ENCODE measurements around the gene IPO11. TPM values are rescaled to one million over a fixed set of nuclear protein-coding genes. Genes with fewer than 3 reads are reported as not detected.
A peak's percentile ranks its signal among the peaks of the same experiment; 100 is the strongest.

Gene IPO11
- total and polyA plus RNA-seq, 2 of the 13 experiments (the other 11 are each of a cell fraction or from before 2014, with no cell fraction given): 13.9 to 24.4 TPM

DNA sequence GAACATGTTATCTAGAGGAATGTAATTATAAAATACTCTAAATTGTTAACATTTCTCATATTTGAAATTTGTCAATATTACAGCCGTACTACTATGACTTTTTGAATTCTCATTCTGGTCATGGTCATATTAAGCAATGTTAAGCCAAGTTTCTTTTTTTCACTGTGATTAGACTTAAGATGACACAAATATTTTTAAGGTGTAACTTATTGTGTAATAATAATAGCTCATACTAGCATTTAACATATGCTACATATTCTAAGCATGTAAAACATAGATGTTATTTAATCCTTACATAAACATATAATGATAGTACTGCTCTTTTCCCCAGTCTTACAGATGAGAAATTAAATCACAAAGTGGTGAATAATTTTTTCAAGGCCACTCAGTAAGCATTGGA, 130.2 kb downstream of the IPO11 start:
- no peak for TF ChIP-seq DPF2 (CRISPR knock-in tag; IDR thresholded peaks at IDR 0.05; ENCODE audit: borderline replicate concordance, low read depth)
- no peak for TF ChIP-seq YY1 (IDR thresholded peaks at IDR 0.05; ENCODE audit: insufficient read depth, insufficient replicate concordance, low read depth, low read length)
- no peak for TF ChIP-seq MAZ (IDR thresholded peaks at IDR 0.05; ENCODE audit: borderline replicate concordance, low read depth, low read length)
- no peak for TF ChIP-seq MAZ (CRISPR knock-in tag; IDR thresholded peaks at IDR 0.05; ENCODE audit: low read depth)
- TF ChIP-seq, protein P1, sequence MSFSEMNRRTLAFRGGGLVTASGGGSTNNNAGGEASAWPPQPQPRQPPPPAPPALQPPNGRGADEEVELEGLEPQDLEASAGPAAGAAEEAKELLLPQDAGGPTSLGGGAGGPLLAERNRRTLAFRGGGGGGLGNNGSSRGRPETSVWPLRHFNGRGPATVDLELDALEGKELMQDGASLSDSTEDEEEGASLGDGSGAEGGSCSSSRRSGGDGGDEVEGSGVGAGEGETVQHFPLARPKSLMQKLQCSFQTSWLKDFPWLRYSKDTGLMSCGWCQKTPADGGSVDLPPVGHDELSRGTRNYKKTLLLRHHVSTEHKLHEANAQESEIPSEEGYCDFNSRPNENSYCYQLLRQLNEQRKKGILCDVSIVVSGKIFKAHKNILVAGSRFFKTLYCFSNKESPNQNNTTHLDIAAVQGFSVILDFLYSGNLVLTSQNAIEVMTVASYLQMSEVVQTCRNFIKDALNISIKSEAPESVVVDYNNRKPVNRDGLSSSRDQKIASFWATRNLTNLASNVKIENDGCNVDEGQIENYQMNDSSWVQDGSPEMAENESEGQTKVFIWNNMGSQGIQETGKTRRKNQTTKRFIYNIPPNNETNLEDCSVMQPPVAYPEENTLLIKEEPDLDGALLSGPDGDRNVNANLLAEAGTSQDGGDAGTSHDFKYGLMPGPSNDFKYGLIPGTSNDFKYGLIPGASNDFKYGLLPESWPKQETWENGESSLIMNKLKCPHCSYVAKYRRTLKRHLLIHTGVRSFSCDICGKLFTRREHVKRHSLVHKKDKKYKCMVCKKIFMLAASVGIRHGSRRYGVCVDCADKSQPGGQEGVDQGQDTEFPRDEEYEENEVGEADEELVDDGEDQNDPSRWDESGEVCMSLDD (CRISPR knock-in tag; IDR thresholded peaks at IDR 0.05; ENCODE audit: borderline replicate concordance): no peak
- TF ChIP-seq CEBPB (IDR thresholded peaks at IDR 0.05; ENCODE audit: borderline replicate concordance, low read depth, low read length): peak; percentile 45; the same call in 1 of the 2 replicates
- TF ChIP-seq ZNF7 (CRISPR knock-in tag; IDR thresholded peaks at IDR 0.05): no peak
- no peak for TF ChIP-seq SRF (IDR thresholded peaks at IDR 0.05; ENCODE audit: low read depth, low read length)
- no peak for TF ChIP-seq KAT2B (IDR thresholded peaks at IDR 0.05; ENCODE audit: borderline replicate concordance, low read depth, low read length)
- POLR2A ChIA-PET: no interaction called here
- in situ Hi-C loops (cut with HindIII; ENCODE audit: extremely low pct_ligation_motif_present, low pct_unique_long_range_greater_than_20kb): no loop called here
- Histone ChIP-seq H3K9me3 (ENCODE audit: low read length) (no peaks in the 10 kb centered on the region), H3K79me2 (ENCODE audit: insufficient read depth, low read length) (no peaks in the 10 kb centered on the region), H3K4me3 (replicated peaks in 1 of 3; ENCODE audit: insufficient read depth in 1 of 3, low read depth in 2 of 3, low read length in 3 of 3) (no peak overlapping the region), H3K9ac (ENCODE audit: insufficient read depth, low read depth, low read length) (no peak overlapping the region), H3K4me1 (ENCODE audit: insufficient read depth, low read length) (no peaks in the 10 kb centered on the region), H2AFZ (ENCODE audit: low read length) (no peak overlapping the region), H4K20me1 (ENCODE audit: insufficient read depth, low read length) (no peaks in the 10 kb centered on the region), H3K27me3 (ENCODE audit: control insufficient read depth in 1 of 2, insufficient read depth in 2 of 2, low read length in 2 of 2) (no peaks in the 10 kb centered on the region), H3K36me3 (replicated peaks in 1 of 2; ENCODE audit: control insufficient read depth in 1 of 2, insufficient read depth in 2 of 2, low read length in 2 of 2) (peaks cover 1 to 16% of the 10 kb centered on the region in 2 experiments; a peak in 2 of 5 replicates), H3K4me2 (ENCODE audit: low read depth, low read length) (no peak overlapping the region), H3K27ac (ENCODE audit: extremely low read length, insufficient read depth, low read length) (no peak overlapping the region)
- WGBS (ENCODE audit: low lambda C conversion rate): 100% methylated on average over 1 of the region's 1 CpG
- DNase-seq (ENCODE audit: low spot score) (no peak), FAIRE-seq (no peak), ATAC-seq (no peak)
- intact Hi-C loops (cut with micrococcal nuclease; ENCODE audit: unreplicated experiment): no loop called here
- BruUV-seq (replicated peaks): no TSS peak
- CTCF ChIA-PET (ENCODE audit: low intra/inter-chr PET ratio, low total read pairs): no interaction called here

All from HepG2 (cell line).